CD14-positive monocyte (primary cell): ENCODE data around the gene MYL6. TPM values are rescaled to one million over a fixed set of nuclear protein-coding genes. Genes with fewer than 3 reads are reported as not detected.

Experiments used
- DNase-seq, 3 donors: peaks; one replicate each; pipeline ENCODE4 v3.0.0-alpha.2; 2011 to 2022
- H2AFZ ChIP-seq: 2 replicates; pipeline ENCODE4 v1.6.0; 2012; ENCODE audit warnings: mild to moderate bottlenecking, low read depth, low read length, inconsistent platforms; ENCODE audit not compliant: insufficient read depth, poor library complexity, severe bottlenecking
- H3K27ac ChIP-seq, 2 donors: 1 replicate in 1 of 2; 2 replicates in 1 of 2; pipeline ENCODE4 v1.5.1; 2012 to 2013; ENCODE audit warnings: low read length in 2 of 2, control low read depth in 1 of 2, inconsistent platforms in 1 of 2, low read depth in 1 of 2, mild to moderate bottlenecking in 1 of 2
- H3K27me3 ChIP-seq, 2 donors: one replicate each; pipeline versions ENCODE4 v1.6.0 to v1.6.1; 2011 to 2013; ENCODE audit warnings: low read length in 2 of 2; ENCODE audit not compliant: control insufficient read depth in 2 of 2, insufficient read depth in 2 of 2
- H3K36me3 ChIP-seq, 2 donors: replicated peaks in 1 of 2; 1 replicate in 1 of 2; 2 replicates in 1 of 2; pipeline versions ENCODE4 v1.5.1 to v1.6.1; 2012 to 2013; ENCODE audit warnings: low read length in 2 of 2, control low read depth in 1 of 2, inconsistent platforms in 1 of 2, mild to moderate bottlenecking in 1 of 2; ENCODE audit not compliant: insufficient read depth in 2 of 2, control insufficient read depth in 1 of 2
- H3K4me1 ChIP-seq, 2 donors: 1 replicate in 1 of 2; 2 replicates in 1 of 2; pipeline versions ENCODE4 v1.5.1 to v1.6.1; 2012 to 2013; ENCODE audit warnings: low read length in 2 of 2, control low read depth in 1 of 2, inconsistent platforms in 1 of 2, mild to moderate bottlenecking in 1 of 2, moderate library complexity in 1 of 2; ENCODE audit not compliant: insufficient read depth in 2 of 2, control insufficient read depth in 1 of 2
- H3K4me2 ChIP-seq: replicated peaks from 2 replicates; pipeline ENCODE3; 2012; ENCODE audit warnings: low read length, moderate library complexity, mild to moderate bottlenecking; ENCODE audit not compliant: poor library complexity, severe bottlenecking; ENCODE audit errors: extremely low read depth
- H3K4me3 ChIP-seq, 3 experiments: fragments of 200-600 bp in 1 of 3; sonication (generic) in 1 of 3; replicated peaks in 1 of 3; 1 replicate in 2 of 3; 2 replicates in 1 of 3; pipeline ENCODE4 v1.5.1; 2011 to 2013; ENCODE audit warnings: low read length in 3 of 3, mild to moderate bottlenecking in 3 of 3, control low read depth in 2 of 3, low read depth in 2 of 3, inconsistent platforms in 1 of 3, moderate library complexity in 1 of 3
- H3K79me2 ChIP-seq: 2 replicates; pipeline ENCODE4 v1.6.0; 2012; ENCODE audit warnings: mild to moderate bottlenecking, control low read depth, inconsistent platforms, low read length, moderate library complexity; ENCODE audit not compliant: insufficient read depth
- H3K9ac ChIP-seq: 2 replicates; pipeline ENCODE4 v1.6.0; 2017; ENCODE audit warnings: low read length, mild to moderate bottlenecking; ENCODE audit not compliant: insufficient read depth, poor library complexity, severe bottlenecking
- H3K9me3 ChIP-seq, 2 donors: replicated peaks in 1 of 2; 1 replicate in 1 of 2; 2 replicates in 1 of 2; pipeline versions ENCODE4 v1.5.1 to v1.6.1; 2012 to 2013; ENCODE audit warnings: low read length in 2 of 2, control low read depth in 1 of 2; ENCODE audit not compliant: control insufficient read depth in 1 of 2, insufficient read depth in 1 of 2
- H4K20me1 ChIP-seq: 2 replicates; pipeline ENCODE4 v1.6.0; 2012; ENCODE audit warnings: mild to moderate bottlenecking, low read length, control low read depth, moderate library complexity; ENCODE audit not compliant: insufficient read depth
- H3K27ac Mint-ChIP-seq, 7 donors: one replicate each; pipeline ENCODE4 v1.8.0; 2020; ENCODE audit warnings: mild to moderate bottlenecking in 7 of 7, mixed read lengths in 7 of 7, moderate library complexity in 6 of 7, inconsistent platforms in 2 of 7
- H3K27me3 Mint-ChIP-seq, 3 donors: one replicate each; pipeline ENCODE4 v1.8.0; 2021 to 2022; ENCODE audit warnings: low read depth in 3 of 3, mild to moderate bottlenecking in 3 of 3, mixed read lengths in 3 of 3, moderate library complexity in 3 of 3, inconsistent platforms in 1 of 3
- H3K36me3 Mint-ChIP-seq, 2 donors: one replicate each; pipeline ENCODE4 v1.8.0; 2020; ENCODE audit warnings: mixed read lengths in 2 of 2, inconsistent platforms in 1 of 2, mild to moderate bottlenecking in 1 of 2
- H3K4me1 Mint-ChIP-seq: one replicate; pipeline ENCODE4 v1.8.0; 2020; ENCODE audit warnings: mild to moderate bottlenecking, mixed read lengths
- H3K4me3 Mint-ChIP-seq, 2 donors: one replicate each; pipeline ENCODE4 v1.8.0; 2020; ENCODE audit warnings: mild to moderate bottlenecking in 2 of 2, mixed read lengths in 2 of 2, moderate library complexity in 1 of 2
- H3K9me3 Mint-ChIP-seq, 7 donors: one replicate each; pipeline ENCODE4 v1.8.0; 2020 to 2022; ENCODE audit warnings: mixed read lengths in 7 of 7, mild to moderate bottlenecking in 6 of 7, moderate library complexity in 6 of 7, inconsistent platforms in 2 of 7
- CTCF ChIP-seq: fragments of 200-600 bp; IDR thresholded peaks from one replicate; pipeline ENCODE4 v1.8.0; 2022; ENCODE audit warnings: antibody characterized with exemption, mild to moderate bottlenecking
- WGBS: methylation state at CpG from one replicate; pipeline ENCODE4 v1.1.5; 2013; ENCODE audit warnings: missing lambda C conversion rate; ENCODE audit not compliant: insufficient coverage; 5-methylcytosine and 5-hydroxymethylcytosine counted together
- intact Hi-C, 2 donors: fragments of 100-400 bp; cut with micrococcal nuclease; formaldehyde crosslinking; loops; one replicate each; pipeline versions ENCODE4 v1.15.0 to v1.15.1; 2023
- polyA plus RNA-seq, 3 donors: library from polyadenylated mRNA; depleted of rRNA in 1 of 3; unstranded in 2 of 3; stranded (reverse) in 1 of 3; fragments of 300-500 nt in 2 of 3; fragments of >200 nt in 1 of 3; fragmentation: Illumina TruSeq in 2 of 3; gene quantifications; 1 replicate in 2 of 3; 2 replicates in 1 of 3; pipeline ENCODE4 v1.2.3, GENCODE V29; 2012 to 2021

Gene MYL6
- polyA plus RNA-seq, 3 donors = 1,962 to 3,939 (median 3,189) TPM

GRCh38 chr12:56154246-56154771 is 3.9 kb upstream of the MYL6 start:
- Histone ChIP-seq H3K4me2 (no peak overlapping the region), H3K79me2 (peaks cover 22% of the 10 kb centered on the region), H3K36me3 (no peaks in the 10 kb centered on the region), H3K4me3 (no peak overlapping the region), H4K20me1 (peaks cover 7% of the 10 kb centered on the region), H3K27ac (no peak overlapping the region), H3K27me3 (no peaks in the 10 kb centered on the region), H2AFZ (no peak overlapping the region), H3K4me1 (peaks cover 41 to 51% of the 10 kb centered on the region in 2 donors), H3K9ac (no peak overlapping the region), H3K9me3 (no peaks in the 10 kb centered on the region)
- Mint-ChIP-seq H3K9me3 (no peaks in the 10 kb centered on the region), H3K27ac (peak overlapping the region in 2 of 7 donors; percentile 35 to 74), H3K27me3 (peaks cover 0 to 3% (median 2%) of the 10 kb centered on the region in 3 donors), H3K4me3 (no peak overlapping the region), H3K36me3 (peaks cover 7 to 10% of the 10 kb centered on the region in 2 donors), H3K4me1 (peaks cover 41% of the 10 kb centered on the region)
- TF ChIP-seq CTCF = no peak
- no peak for DNase-seq
- WGBS = no CpG with 5 or more reads among the region's 1 CpG
- intact Hi-C loops = loop anchor here in 1 of 2 donors (5.0 kb wide), 1 partner anchor 37 kb away; the partner anchor contains the start of genes RPL41 and ZC3H10

GRCh38 chr12:56154818-56155217 is 3.3 kb upstream of the MYL6 start:
- Mint-ChIP-seq H3K9me3 (no peaks in the 10 kb centered on the region), H3K27me3 (peaks cover 0 to 3% (median 2%) of the 10 kb centered on the region in 3 donors), H3K27ac (peak overlapping the region in 1 of 7 donors; percentile 45), H3K4me3 (no peak overlapping the region), H3K36me3 (peaks cover 5 to 8% of the 10 kb centered on the region in 2 donors), H3K4me1 (peaks cover 46% of the 10 kb centered on the region)
- H3K4me2 ChIP-seq = no peak overlapping the region
- no peak for DNase-seq
- H3K9ac ChIP-seq = no peak overlapping the region
- peaks cover 12% of the 10 kb centered on the region for H4K20me1 ChIP-seq
- peaks cover 27% of the 10 kb centered on the region for H3K79me2 ChIP-seq
- no peak for TF ChIP-seq CTCF
- H3K36me3 ChIP-seq = peaks cover under 1 to 2% of the 10 kb centered on the region in 2 donors
- H3K27ac ChIP-seq = no peak overlapping the region
- no peak overlapping the region for H2AFZ ChIP-seq
- H3K27me3 ChIP-seq = no peaks in the 10 kb centered on the region
- intact Hi-C loops = loop anchor here in 1 of 2 donors (5.0 kb wide), 1 partner anchor 38 kb away; the partner anchor contains the start of genes RPL41 and ZC3H10
- no peaks in the 10 kb centered on the region for H3K9me3 ChIP-seq
- H3K4me3 ChIP-seq = no peak overlapping the region
- H3K4me1 ChIP-seq = peaks cover 46 to 56% of the 10 kb centered on the region in 2 donors
- 100% methylated on average over 3 of the region's 5 CpGs for WGBS
